ENCODE data around the gene TNFRSF9. TPM values are rescaled to one million over a fixed set of nuclear protein-coding genes. Genes with fewer than 3 reads are reported as not detected.

Gene TNFRSF9
- total RNA-seq, 4 donors from 2014 or later: 0.15 to 0.19 TPM; not detected in 2

DNA sequence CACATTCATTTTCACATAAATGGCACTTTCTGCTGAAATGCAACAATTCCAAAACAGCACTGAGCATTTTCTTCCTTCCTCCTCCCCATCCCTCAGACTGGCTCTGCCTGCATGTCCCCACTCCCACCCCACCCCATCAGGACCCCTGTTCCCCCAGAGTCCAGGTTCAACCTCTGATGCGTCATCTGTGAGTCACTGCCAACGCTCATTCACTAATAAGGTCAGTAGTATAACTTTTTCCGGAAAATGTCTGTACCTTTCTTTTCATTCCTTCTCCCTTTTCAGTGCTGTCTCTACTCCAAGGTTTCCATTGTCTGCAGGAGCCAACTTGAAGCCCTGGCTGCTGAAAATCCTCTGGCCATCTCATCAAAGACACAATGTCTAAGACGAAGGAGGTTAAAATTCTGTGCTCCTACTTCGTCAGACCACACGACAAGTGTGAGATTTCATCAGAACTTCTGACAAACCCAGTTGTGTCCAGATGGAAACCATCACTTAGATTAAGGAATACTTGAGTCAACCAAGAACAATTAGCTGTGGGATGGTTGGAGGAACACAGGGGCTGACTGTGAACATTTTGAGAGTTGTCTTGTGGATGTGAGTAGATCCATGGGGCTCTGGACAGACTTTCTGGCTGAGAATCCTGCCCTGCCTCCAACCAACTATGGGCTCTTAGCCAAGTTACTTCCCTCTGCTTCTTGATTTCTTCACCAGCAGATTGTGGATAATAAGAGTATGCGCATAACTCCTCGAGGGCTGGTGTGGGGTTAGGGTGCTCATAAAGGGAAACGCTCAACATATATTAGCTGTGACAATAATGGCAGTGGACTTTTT lies 52.2 kb downstream of the TNFRSF9 start:
- peaks cover 0 to 53% (median 0%) of the 10 kb centered on the region in 4 donors for H3K27me3 ChIP-seq
- no peaks in the 10 kb centered on the region for H3K36me3 ChIP-seq
- no peaks in the 10 kb centered on the region for H3K9me3 ChIP-seq
- H3K4me3 ChIP-seq: no peak overlapping the region
- TF ChIP-seq, protein P1, sequence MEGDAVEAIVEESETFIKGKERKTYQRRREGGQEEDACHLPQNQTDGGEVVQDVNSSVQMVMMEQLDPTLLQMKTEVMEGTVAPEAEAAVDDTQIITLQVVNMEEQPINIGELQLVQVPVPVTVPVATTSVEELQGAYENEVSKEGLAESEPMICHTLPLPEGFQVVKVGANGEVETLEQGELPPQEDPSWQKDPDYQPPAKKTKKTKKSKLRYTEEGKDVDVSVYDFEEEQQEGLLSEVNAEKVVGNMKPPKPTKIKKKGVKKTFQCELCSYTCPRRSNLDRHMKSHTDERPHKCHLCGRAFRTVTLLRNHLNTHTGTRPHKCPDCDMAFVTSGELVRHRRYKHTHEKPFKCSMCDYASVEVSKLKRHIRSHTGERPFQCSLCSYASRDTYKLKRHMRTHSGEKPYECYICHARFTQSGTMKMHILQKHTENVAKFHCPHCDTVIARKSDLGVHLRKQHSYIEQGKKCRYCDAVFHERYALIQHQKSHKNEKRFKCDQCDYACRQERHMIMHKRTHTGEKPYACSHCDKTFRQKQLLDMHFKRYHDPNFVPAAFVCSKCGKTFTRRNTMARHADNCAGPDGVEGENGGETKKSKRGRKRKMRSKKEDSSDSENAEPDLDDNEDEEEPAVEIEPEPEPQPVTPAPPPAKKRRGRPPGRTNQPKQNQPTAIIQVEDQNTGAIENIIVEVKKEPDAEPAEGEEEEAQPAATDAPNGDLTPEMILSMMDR (IDR thresholded peaks at IDR 0.05): no peak
- no peak for TF ChIP-seq POLR2A (IDR thresholded peaks at IDR 0.05)
- peaks cover 0 to 10% (median 6%) of the 10 kb centered on the region in 3 donors for H3K4me1 ChIP-seq
- DNase-seq: no peak
- no peak overlapping the region for H3K27ac ChIP-seq
- intact Hi-C loops (cut with DNase I): no loop called here
- WGBS, 2 donors: 54 to 68% methylated on average over 9 of the region's 9 CpGs

GRCh38 chr1:7886405-7886745 lies 54.3 kb downstream of the TNFRSF9 start:
- Histone ChIP-seq H3K36me3 (no peaks in the 10 kb centered on the region), H3K27me3 (peaks cover 0 to 53% (median 0%) of the 10 kb centered on the region in 4 donors), H3K27ac (no peak overlapping the region), H3K9me3 (no peaks in the 10 kb centered on the region), H3K4me3 (peak overlapping the region in 1 of 4 donors; percentile 7), H3K4me1 (peaks cover 0 to 10% (median 6%) of the 10 kb centered on the region in 3 donors)
- WGBS, 2 donors: 26 to 57% methylated on average over 7 of the region's 7 CpGs
- TF ChIP-seq, protein P1 (IDR thresholded peaks at IDR 0.05): no peak
- no peak for TF ChIP-seq POLR2A (IDR thresholded peaks at IDR 0.05)
- intact Hi-C loops (cut with DNase I): no loop called here
- no peak for DNase-seq

GRCh38 chr1:7885513-7886404 lies 54.9 kb downstream of the TNFRSF9 start:
- H3K36me3 ChIP-seq: no peaks in the 10 kb centered on the region
- 19 to 30% methylated on average over 10 to 17 of the region's 27 CpGs for WGBS, 2 donors
- peaks cover 0 to 10% (median 6%) of the 10 kb centered on the region in 3 donors for H3K4me1 ChIP-seq
- no peak for DNase-seq
- TF ChIP-seq, protein P1 (IDR thresholded peaks at IDR 0.05): no peak
- no peak for TF ChIP-seq POLR2A (IDR thresholded peaks at IDR 0.05)
- no peak overlapping the region for H3K27ac ChIP-seq
- peak overlapping the region in 2 of 4 donors; percentile 6 to 11 for H3K4me3 ChIP-seq
- H3K9me3 ChIP-seq: no peaks in the 10 kb centered on the region
- peaks cover 0 to 49% (median 0%) of the 10 kb centered on the region in 4 donors for H3K27me3 ChIP-seq
- intact Hi-C loops (cut with DNase I): no loop called here

DNA sequence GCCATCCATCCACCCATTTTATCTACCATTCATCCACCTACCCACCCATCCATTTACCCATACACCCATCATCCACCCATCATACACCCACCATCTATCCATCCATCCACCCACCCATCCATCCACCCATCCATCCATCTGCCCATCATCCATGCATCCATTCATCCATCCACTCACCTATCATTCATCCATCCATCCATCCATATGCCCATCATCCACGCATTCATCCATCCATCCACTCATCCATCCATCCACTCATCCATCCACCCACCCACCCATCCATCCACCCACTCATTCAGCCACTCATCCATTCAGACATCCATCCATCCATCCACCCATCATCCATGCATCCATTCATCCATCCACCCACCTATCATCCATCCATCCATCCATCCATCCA lies 55.9 kb downstream of the TNFRSF9 start:
- WGBS, 2 donors: 92 to 95% methylated on average over 1 of the region's 1 CpG
- no peak overlapping the region for H3K4me3 ChIP-seq
- TF ChIP-seq, protein P1 (IDR thresholded peaks at IDR 0.05): no peak
- TF ChIP-seq POLR2A (IDR thresholded peaks at IDR 0.05): no peak

More for the DNA sequence above, 55.9 kb downstream of the TNFRSF9 start:
- H3K9me3 ChIP-seq: no peaks in the 10 kb centered on the region
- peaks cover 0 to 10% (median 6%) of the 10 kb centered on the region in 3 donors for H3K4me1 ChIP-seq
- no peak for DNase-seq
- H3K27me3 ChIP-seq: peaks cover 0 to 43% (median 0%) of the 10 kb centered on the region in 4 donors
- intact Hi-C loops (cut with DNase I): no loop called here
- no peaks in the 10 kb centered on the region for H3K36me3 ChIP-seq
- no peak overlapping the region for H3K27ac ChIP-seq

Measured in esophagus squamous epithelium (tissue), 5 donors.